HepG2 (cell line): ENCODE results near the gene UGT1A8. TPM values are rescaled to one million over a fixed set of nuclear protein-coding genes. Genes with fewer than 3 reads are reported as not detected.
"Not testable (repeated sequence)": the region's sequence is repeated elsewhere in the genome, so short reads cannot be mapped to it uniquely, and the experiment has no call there.

Experiments
- ATAC-seq: fragments of 200-7000 bp; cut with Tn5 transposase; 3 replicates; pipeline ENCODE4 v1.9.1; 2020; ENCODE audit warnings: mild to moderate bottlenecking, moderate library complexity
- BruUV-seq: library from RNA; stranded (reverse); fragments of 400-500 nt; replicated peaks from 2 replicates; lab custom pipeline; 2021; lab: Mats Ljungman, UMichigan
- CTCF ChIA-PET: fragments of 300-600 bp; formaldehyde crosslinking; extraction: SDS; loops from one replicate; lab custom pipeline; 2021; ENCODE audit warnings: low total read pairs, inconsistent platforms, low intra/inter-chr PET ratio; lab: Yijun Ruan, JAX
- POLR2A ChIA-PET: fragments of 350-600 bp; sonication (Branson Sonifier 250); formaldehyde crosslinking; loops from one replicate; lab custom pipeline; 2020; ENCODE audit warnings: antibody characterized with exemption, inconsistent platforms; lab: Yijun Ruan, JAX
- DNase-seq: peaks from one replicate; pipeline ENCODE4 v3.0.0-alpha.2; 2015; ENCODE audit warnings: low spot score
- FAIRE-seq: peaks from 3 replicates; lab custom pipeline; 2011; peaks lifted over from hg19 to GRCh38; lab: Jason Lieb, UNC
- H2AFZ ChIP-seq: one replicate; pipeline ENCODE4 v1.6.1; 2011; ENCODE audit warnings: low read length, inconsistent platforms
- H3K27ac ChIP-seq: fragments of 300-600 bp; 3 replicates; pipeline ENCODE4 v1.8.0; 2011; ENCODE audit warnings: mixed run types, mild to moderate bottlenecking, mixed read lengths, low read length, inconsistent platforms; ENCODE audit not compliant: insufficient read depth; ENCODE audit errors: extremely low read length
- H3K27me3 ChIP-seq, 2 experiments: fragments of 200-600 bp in 1 of 2; 2 replicates in 1 of 2; 3 replicates in 1 of 2; pipeline versions ENCODE4 v1.6.0 to v1.8.0; 2011; ENCODE audit warnings: low read length in 2 of 2, mild to moderate bottlenecking in 2 of 2, moderate library complexity in 2 of 2, inconsistent platforms in 1 of 2; ENCODE audit not compliant: insufficient read depth in 2 of 2, control insufficient read depth in 1 of 2
- H3K36me3 ChIP-seq, 2 experiments: fragments of 200-600 bp in 1 of 2; replicated peaks in 1 of 2; 2 replicates in 1 of 2; 3 replicates in 1 of 2; pipeline versions ENCODE4 v1.5.1 to v1.8.0; 2011; ENCODE audit warnings: low read length in 2 of 2, inconsistent platforms in 1 of 2; ENCODE audit not compliant: insufficient read depth in 2 of 2, control insufficient read depth in 1 of 2
- H3K4me1 ChIP-seq: 2 replicates; pipeline ENCODE4 v1.5.1; 2012; ENCODE audit warnings: low read length, inconsistent platforms; ENCODE audit not compliant: insufficient read depth
- H3K4me2 ChIP-seq: 2 replicates; pipeline ENCODE4 v1.6.0; 2011; ENCODE audit warnings: low read depth, low read length, inconsistent platforms
- H3K4me3 ChIP-seq, 3 experiments: fragments of 200-600 bp in 1 of 3; sonication (generic), shearing (Covaris generic) in 1 of 3; replicated peaks in 1 of 3; 2 replicates each; pipeline ENCODE4 v1.5.1; 2011 to 2016; ENCODE audit warnings: low read length in 3 of 3, inconsistent platforms in 2 of 3, low read depth in 2 of 3, mild to moderate bottlenecking in 2 of 3, control low read depth in 1 of 3, mixed read lengths in 1 of 3; ENCODE audit not compliant: insufficient read depth in 1 of 3
- H3K79me2 ChIP-seq: one replicate; pipeline ENCODE4 v1.6.1; 2011; ENCODE audit warnings: low read length, inconsistent platforms; ENCODE audit not compliant: insufficient read depth
- H3K9ac ChIP-seq: 2 replicates; pipeline ENCODE4 v1.6.0; 2011; ENCODE audit warnings: mild to moderate bottlenecking, low read depth, low read length, inconsistent platforms; ENCODE audit not compliant: insufficient read depth
- H3K9me3 ChIP-seq: 2 replicates; pipeline ENCODE4 v1.5.1; 2012; ENCODE audit warnings: mild to moderate bottlenecking, low read length
- H4K20me1 ChIP-seq: 2 replicates; pipeline ENCODE4 v1.6.0; 2011; ENCODE audit warnings: inconsistent platforms, mild to moderate bottlenecking, low read length, moderate library complexity; ENCODE audit not compliant: insufficient read depth
- NFE2L2 ChIP-seq: fragments of 150-350 bp; IDR thresholded peaks from 2 replicates; pipeline ENCODE4 v1.6.1; 2014; ENCODE audit warnings: low read length
- ZNF30 ChIP-seq: sonication (generic); formaldehyde crosslinking; IDR thresholded peaks from 2 replicates; pipeline ENCODE4 v1.5.0; 2020; ENCODE audit warnings: mild to moderate bottlenecking, missing genetic modification reagents
- WGBS: methylation state at CpG from one replicate; pipeline ENCODE4 v1.1.6; 2017; ENCODE audit warnings: low lambda C conversion rate; 5-methylcytosine and 5-hydroxymethylcytosine counted together
- in situ Hi-C: cut with HindIII; loops from 2 replicates; pipeline ENCODE4 v1.10.0; 2017; ENCODE audit warnings: low pct_unique_long_range_greater_than_20kb; ENCODE audit not compliant: extremely low pct_ligation_motif_present
- intact Hi-C: fragments of 100-400 bp; cut with micrococcal nuclease; formaldehyde crosslinking; loops from one replicate; pipeline ENCODE4 v1.10.0; 2022; ENCODE audit not compliant: unreplicated experiment
- polyA plus RNA-seq, 8 experiments: library from polyadenylated mRNA; depleted of rRNA in 3 of 8; stranded (reverse) in 7 of 8; unstranded in 1 of 8; fragments of >200 nt; fragmentation: Illumina TruSeq in 4 of 8; extraction: Trizol in 4 of 8; gene quantifications; 2 replicates each; pipeline versions ENCODE4 v1.2.1 to v1.2.3, GENCODE V29; 2011 to 2016; ENCODE audit warnings: low read depth in 4 of 8, missing spikeins in 1 of 8, mixed read lengths in 1 of 8; ENCODE audit not compliant: insufficient read depth in 1 of 8
- total RNA-seq, 5 experiments: library from RNA; depleted of rRNA; stranded (reverse); fragments of >200 nt; fragmentation: Illumina TruSeq; extraction: Trizol; gene quantifications; 2 replicates each; pipeline ENCODE4 v1.2.3, GENCODE V29; 2016; ENCODE audit warnings: low read depth in 1 of 5

UGT1A8 gene
- total and polyA plus RNA-seq, 2 of the 13 experiments (the other 11 are each of a cell fraction or from before 2014, with no cell fraction given) = not detected

DNA sequence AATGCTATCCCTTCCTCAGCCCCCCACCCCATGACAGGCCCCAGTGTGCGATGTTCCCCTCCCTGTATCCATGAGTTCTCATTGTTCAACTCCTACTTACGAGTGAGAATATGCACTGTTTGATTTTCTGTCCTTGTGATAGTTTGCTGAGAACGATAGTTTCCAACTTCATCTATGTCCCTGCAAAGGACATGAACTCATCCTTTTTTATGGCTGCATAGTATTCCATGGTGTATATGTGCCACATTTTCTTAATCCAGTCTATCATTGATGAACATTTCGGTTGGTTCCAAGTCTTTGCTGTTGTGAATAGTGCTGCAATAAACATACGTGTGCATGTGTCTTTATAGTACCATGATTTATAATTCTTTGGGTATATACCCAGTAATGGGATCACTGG, 4.4 kb downstream of the UGT1A8 start:
- H3K4me2 ChIP-seq, in situ Hi-C loops, H3K36me3 ChIP-seq, DNase-seq, FAIRE-seq, BruUV-seq, H4K20me1 ChIP-seq, ATAC-seq, H2AFZ ChIP-seq, H3K79me2 ChIP-seq, H3K27me3 ChIP-seq, H3K4me3 ChIP-seq, intact Hi-C loops, CTCF ChIA-PET, H3K9me3 ChIP-seq, H3K27ac ChIP-seq, POLR2A ChIA-PET, H3K9ac ChIP-seq, H3K4me1 ChIP-seq: not testable (repeated sequence)
- 15% methylated on average over 5 of the region's 5 CpGs for WGBS

DNA sequence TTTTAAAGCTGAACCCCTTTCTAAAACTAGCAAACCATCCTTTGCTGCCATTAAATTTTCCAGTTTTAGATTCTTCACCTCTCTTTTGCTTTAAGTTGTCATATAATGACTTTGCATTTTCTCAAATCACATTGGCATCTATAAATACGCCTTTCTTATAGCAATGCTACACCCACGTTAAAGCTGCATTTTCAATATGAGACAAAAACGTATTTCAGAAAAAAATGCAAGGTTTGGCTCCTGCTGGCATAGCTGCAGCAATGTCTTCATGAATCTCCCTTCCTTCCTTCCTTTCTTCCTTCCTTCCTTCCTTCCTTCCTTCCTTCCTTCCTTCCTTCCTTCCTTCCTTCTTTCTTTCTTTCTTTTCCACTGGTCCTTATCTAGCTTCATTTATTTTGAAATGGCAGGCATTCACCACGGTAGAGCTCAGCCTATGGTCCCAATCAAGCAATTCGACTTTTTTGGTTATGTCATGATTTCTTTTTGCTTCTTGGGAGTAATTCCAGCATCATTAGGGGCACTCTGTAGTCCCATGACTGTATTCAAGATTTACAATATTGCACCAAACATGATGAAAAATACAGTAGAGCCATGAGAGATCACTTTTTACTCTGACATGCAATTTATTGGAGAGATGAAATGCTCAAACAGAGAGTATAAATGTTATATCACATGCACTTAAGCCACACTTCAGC, 10.0 kb downstream of the UGT1A8 start:
- Histone ChIP-seq H3K79me2 (no peaks in the 10 kb centered on the region), H4K20me1 (no peaks in the 10 kb centered on the region), H3K9ac (no peak overlapping the region), H3K36me3 (no peaks in the 10 kb centered on the region), H3K4me3 (no peak overlapping the region), H2AFZ (no peak overlapping the region), H3K4me2 (no peak overlapping the region), H3K27ac (no peak overlapping the region), H3K9me3 (0 out of 2 replicates have a peak, but pooled peaks cover 4% of the 10 kb centered on the region), H3K27me3 (no peaks in the 10 kb centered on the region)
- 4% methylated on average over 5 of the region's 5 CpGs for WGBS
- in situ Hi-C loops = no loop called here
- CTCF ChIA-PET = no interaction called here
- BruUV-seq = no TSS peak
- no peak for FAIRE-seq
- ATAC-seq = no peak
- no peak for TF ChIP-seq ZNF30 (CRISPR knock-in tag)
- 0 out of 2 replicates have a peak, but pooled peaks have one; percentile 27 for TF ChIP-seq NFE2L2
- TF ChIP-seq, all 625 proteins: peak for 1
- POLR2A ChIA-PET = no interaction called here
- H3K4me1 ChIP-seq = no peaks in the 10 kb centered on the region
- no peak for DNase-seq
- intact Hi-C loops = no loop called here

DNA sequence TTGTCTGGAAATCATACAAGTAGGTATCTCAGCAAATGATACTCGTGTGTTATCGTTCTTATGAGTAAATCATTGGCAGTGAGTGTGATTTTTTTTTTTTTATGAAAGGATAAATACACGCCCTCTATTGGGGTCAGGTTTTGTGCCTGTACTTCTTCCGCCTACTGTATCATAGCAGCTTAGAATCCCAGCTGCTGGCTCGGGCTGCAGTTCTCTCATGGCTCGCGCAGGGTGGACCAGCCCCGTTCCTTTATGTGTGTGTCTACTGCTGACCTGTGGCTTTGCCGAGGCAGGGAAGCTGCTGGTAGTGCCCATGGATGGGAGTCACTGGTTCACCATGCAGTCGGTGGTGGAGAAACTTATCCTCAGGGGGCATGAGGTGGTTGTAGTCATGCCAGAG, 18.9 kb downstream of the UGT1A8 start, which contains the start of gene UGT1A10:
TSS of gene UGT1A10 (plus strand) at position 143 of the 400 bp plus-strand sequence. CDS start at position 218, 75 bp downstream.
- intact Hi-C loops, POLR2A ChIA-PET, H3K36me3 ChIP-seq, H4K20me1 ChIP-seq, FAIRE-seq, DNase-seq, BruUV-seq, H3K79me2 ChIP-seq, H3K4me1 ChIP-seq, H3K4me2 ChIP-seq, in situ Hi-C loops, H2AFZ ChIP-seq, H3K27ac ChIP-seq, ATAC-seq, H3K27me3 ChIP-seq, H3K9me3 ChIP-seq, H3K4me3 ChIP-seq, H3K9ac ChIP-seq, CTCF ChIA-PET: not testable (repeated sequence)
- 38% methylated on average over 10 of the region's 10 CpGs for WGBS
